Activated B cell treated with CpG ODN at 0.5 μM for 24 hours (primary cell): ENCODE measurements around the gene BUD13. TPM values are rescaled to one million over a fixed set of nuclear protein-coding genes. Genes with fewer than 3 reads are reported as not detected.
"Not testable (repeated sequence)": the region's sequence is repeated elsewhere in the genome, so short reads cannot be mapped to it uniquely, and the experiment has no call there.

Experiments
- ATAC-seq: fragments of 200-7000 bp; cut with Tn5 transposase; one replicate; pipeline ENCODE4 v1.10.0; 2021; ENCODE audit warnings: low read depth, mild to moderate bottlenecking, moderate library complexity
- CTCF ChIA-PET: fragments of 350-600 bp; sonication (Branson Sonifier 250); formaldehyde crosslinking; loops from one replicate; lab custom pipeline; 2021; ENCODE audit warnings: antibody characterized with exemption; lab: Charles Lee
- POLR2A ChIA-PET: fragments of 350-600 bp; sonication (Branson Sonifier 250); formaldehyde crosslinking; loops from one replicate; lab custom pipeline; 2021; ENCODE audit warnings: antibody characterized with exemption; lab: Charles Lee
- DNase-seq: peaks from one replicate; pipeline ENCODE4 v3.0.0; 2022
- H3K27ac Mint-ChIP-seq: one replicate; pipeline ENCODE4 v1.8.0; 2020; ENCODE audit warnings: mixed read lengths
- H3K27me3 Mint-ChIP-seq: one replicate; pipeline ENCODE4 v1.8.0; 2021; ENCODE audit warnings: mixed read lengths
- H3K36me3 Mint-ChIP-seq: one replicate; pipeline ENCODE4 v1.8.0; 2021; ENCODE audit warnings: low read depth, mixed read lengths
- H3K4me1 Mint-ChIP-seq: one replicate; pipeline ENCODE4 v1.8.0; 2021; ENCODE audit warnings: mixed read lengths
- H3K4me3 Mint-ChIP-seq: one replicate; pipeline ENCODE4 v1.8.0; 2020; ENCODE audit warnings: mild to moderate bottlenecking, mixed read lengths
- H3K9me3 Mint-ChIP-seq: one replicate; pipeline ENCODE4 v1.8.0; 2020; ENCODE audit warnings: mixed read lengths
- CTCF ChIP-seq: fragments of 200-600 bp; IDR thresholded peaks from one replicate; pipeline ENCODE4 v1.8.0; 2022; ENCODE audit warnings: antibody characterized with exemption, mild to moderate bottlenecking
- intact Hi-C: fragments of 100-400 bp; cut with micrococcal nuclease; formaldehyde crosslinking; loops from one replicate; pipeline ENCODE4 v1.15.1; 2024
- total RNA-seq: library from RNA; stranded (reverse); gene quantifications from 2 replicates; pipeline ENCODE4 v1.2.3, GENCODE V29; 2022

Gene BUD13
- total RNA-seq, 1 donor from 2014 or later = 18.8 TPM

GRCh38 chr11:116808262-116809175 is 35.7 kb upstream of the BUD13 start:
- peaks cover 12% of the 10 kb centered on the region for H3K27me3 Mint-ChIP-seq
- DNase-seq (no peak), ATAC-seq (no peak)
- no peak overlapping the region for H3K27ac Mint-ChIP-seq
- intact Hi-C loops = no loop called here
- no peak overlapping the region for H3K4me3 Mint-ChIP-seq
- H3K9me3 Mint-ChIP-seq = no peaks in the 10 kb centered on the region
- H3K36me3 Mint-ChIP-seq = no peaks in the 10 kb centered on the region
- CTCF ChIA-PET = interaction anchor here (0.6 kb wide), 1 partner anchor 13 kb away, joined by 4 read pairs; no protein-coding TSS in a partner anchor
- H3K4me1 Mint-ChIP-seq = no peaks in the 10 kb centered on the region
- no peak for TF ChIP-seq CTCF
- POLR2A ChIA-PET = no interaction called here

- no peak for DNase-seq
- no peak for ATAC-seq
- Mint-ChIP-seq H3K27ac (no peak overlapping the region), H3K27me3 (peaks cover 15% of the 10 kb centered on the region), H3K9me3 (no peaks in the 10 kb centered on the region), H3K36me3 (no peaks in the 10 kb centered on the region), H3K4me3 (no peak overlapping the region), H3K4me1 (no peaks in the 10 kb centered on the region)
- CTCF ChIA-PET = no interaction called here
- intact Hi-C loops = no loop called here
- POLR2A ChIA-PET = no interaction called here
- no peak for TF ChIP-seq CTCF
These were observed 34.9 kb upstream of the BUD13 start for GRCh38 chr11:116807601-116808261.

- Mint-ChIP-seq H3K4me3 (no peak overlapping the region), H3K27ac (no peak overlapping the region), H3K27me3 (peaks cover 19% of the 10 kb centered on the region), H3K36me3 (no peaks in the 10 kb centered on the region), H3K9me3 (no peaks in the 10 kb centered on the region), H3K4me1 (no peaks in the 10 kb centered on the region)
- no peak for TF ChIP-seq CTCF
- CTCF ChIA-PET = no interaction called here
- intact Hi-C loops = no loop called here
- ATAC-seq (no peak), DNase-seq (no peak)
- POLR2A ChIA-PET = no interaction called here
These were observed 31.2 kb upstream of the BUD13 start for GRCh38 chr11:116804001-116804400.

- CTCF ChIA-PET, intact Hi-C loops, ATAC-seq, H3K36me3 Mint-ChIP-seq, DNase-seq, H3K4me3 Mint-ChIP-seq, H3K27ac Mint-ChIP-seq, POLR2A ChIA-PET, H3K4me1 Mint-ChIP-seq, H3K9me3 Mint-ChIP-seq: not testable (repeated sequence)
- H3K27me3 Mint-ChIP-seq = peaks cover 13% of the 10 kb centered on the region
These were observed 28.9 kb upstream of the BUD13 start for GRCh38 chr11:116801662-116802061.

- Mint-ChIP-seq H3K4me3 (no peak overlapping the region), H3K27ac (no peak overlapping the region), H3K27me3 (peaks cover 13% of the 10 kb centered on the region), H3K4me1 (no peaks in the 10 kb centered on the region), H3K36me3 (no peaks in the 10 kb centered on the region), H3K9me3 (no peaks in the 10 kb centered on the region)
- ChIA-PET POLR2A (no interaction called here), CTCF (interaction anchor here (1.8 kb wide), 1 partner anchor 9 kb away, joined by 6 read pairs; the partner anchor contains the start of gene APOA5)
- no peak for TF ChIP-seq CTCF
- ATAC-seq = no peak
- no peak for DNase-seq
- intact Hi-C loops = no loop called here
These were observed 27.8 kb upstream of the BUD13 start for GRCh38 chr11:116800610-116801009.
